HepG2 (cell line): ENCODE measurements around the gene IL11RA. TPM values are rescaled to one million over a fixed set of nuclear protein-coding genes. Genes with fewer than 3 reads are reported as not detected.

Experiments used
- CEBPG ChIP-seq: IDR thresholded peaks from 2 replicates; pipeline ENCODE4 v1.6.1; 2016
- ERF ChIP-seq: IDR thresholded peaks from 2 replicates; pipeline ENCODE4 v1.6.1; 2018; ENCODE audit warnings: missing biosample characterization, missing genetic modification reagents
- HOXA3 ChIP-seq: sonication (generic); formaldehyde crosslinking; IDR thresholded peaks from 2 replicates; pipeline ENCODE4 v1.5.0; 2020; ENCODE audit warnings: missing genetic modification reagents
- KMT2A ChIP-seq: sonication (generic); formaldehyde crosslinking; IDR thresholded peaks from 2 replicates; pipeline ENCODE4 v1.4.0; 2020; ENCODE audit warnings: missing genetic modification reagents
- MTF2 ChIP-seq: sonication (generic); formaldehyde crosslinking; IDR thresholded peaks from 2 replicates; pipeline ENCODE4 v1.5.0; 2020; ENCODE audit warnings: missing genetic modification reagents, borderline replicate concordance
- PHF8 ChIP-seq: sonication (generic); formaldehyde crosslinking; IDR thresholded peaks from 2 replicates; pipeline ENCODE4 v1.5.0; 2020; ENCODE audit warnings: missing genetic modification reagents
- SMAD3 ChIP-seq: sonication (generic); formaldehyde crosslinking; IDR thresholded peaks from 2 replicates; pipeline ENCODE4 v1.4.0; 2020; ENCODE audit warnings: missing genetic modification reagents
- YEATS4 ChIP-seq: sonication (generic); formaldehyde crosslinking; IDR thresholded peaks from 2 replicates; pipeline ENCODE4 v1.4.0; 2020; ENCODE audit warnings: missing genetic modification reagents, borderline replicate concordance
- ZBTB33 ChIP-seq: sonication (generic); formaldehyde crosslinking; IDR thresholded peaks from 2 replicates; pipeline ENCODE4 v1.4.0; 2020; ENCODE audit warnings: missing genetic modification reagents
- ZNF274 ChIP-seq: sonication (generic); formaldehyde crosslinking; IDR thresholded peaks from 2 replicates; pipeline ENCODE4 v1.5.1; 2020; ENCODE audit warnings: mild to moderate bottlenecking, missing genetic modification reagents
- ZNF350 ChIP-seq: sonication (generic); formaldehyde crosslinking; IDR thresholded peaks from 2 replicates; pipeline ENCODE4 v1.4.0; 2020; ENCODE audit warnings: mild to moderate bottlenecking, low read depth, missing genetic modification reagents, borderline replicate concordance
- ZSCAN25 ChIP-seq: sonication (generic); formaldehyde crosslinking; IDR thresholded peaks from 2 replicates; pipeline ENCODE4 v1.8.0; 2022; ENCODE audit warnings: mild to moderate bottlenecking, missing genetic modification reagents
- polyA plus RNA-seq, 8 experiments: library from polyadenylated mRNA; depleted of rRNA in 3 of 8; stranded (reverse) in 7 of 8; unstranded in 1 of 8; fragments of >200 nt; fragmentation: Illumina TruSeq in 4 of 8; extraction: Trizol in 4 of 8; gene quantifications; 2 replicates each; pipeline versions ENCODE4 v1.2.1 to v1.2.3, GENCODE V29; 2011 to 2016; ENCODE audit warnings: low read depth in 4 of 8, missing spikeins in 1 of 8, mixed read lengths in 1 of 8; ENCODE audit not compliant: insufficient read depth in 1 of 8
- total RNA-seq, 5 experiments: library from RNA; depleted of rRNA; stranded (reverse); fragments of >200 nt; fragmentation: Illumina TruSeq; extraction: Trizol; gene quantifications; 2 replicates each; pipeline ENCODE4 v1.2.3, GENCODE V29; 2016; ENCODE audit warnings: low read depth in 1 of 5
- TF ChIP-seq, protein P1 (sequence below): sonication (generic); formaldehyde crosslinking; IDR thresholded peaks from 2 replicates; pipeline ENCODE4 v1.5.1; 2020; ENCODE audit warnings: missing genetic modification reagents, mild to moderate bottlenecking, borderline replicate concordance
- TF ChIP-seq, protein P2 (sequence below): sonication (generic); formaldehyde crosslinking; IDR thresholded peaks from 2 replicates; pipeline ENCODE4 v1.8.1; 2023; ENCODE audit warnings: mild to moderate bottlenecking, missing genetic modification reagents
- TF ChIP-seq, protein P3 (sequence below): sonication (generic); formaldehyde crosslinking; IDR thresholded peaks from 2 replicates; pipeline ENCODE4 v1.9.0; 2022; ENCODE audit warnings: missing genetic modification reagents, mild to moderate bottlenecking, borderline replicate concordance
- TF ChIP-seq, protein P4 (sequence below): sonication (generic); formaldehyde crosslinking; IDR thresholded peaks from 2 replicates; pipeline ENCODE4 v1.4.0; 2020; ENCODE audit warnings: mild to moderate bottlenecking, missing genetic modification reagents
- TF ChIP-seq, protein P5 (sequence below): IDR thresholded peaks from 2 replicates; pipeline ENCODE4 v1.6.1; 2016; ENCODE audit warnings: missing compliant biosample characterization, missing genetic modification reagents, borderline replicate concordance
- TF ChIP-seq, protein P6 (sequence below): sonication (generic); formaldehyde crosslinking; IDR thresholded peaks from 2 replicates; pipeline ENCODE4 v1.4.0; 2020; ENCODE audit warnings: missing genetic modification reagents

IL11RA gene
- total and polyA plus RNA-seq, 2 of the 13 experiments (the other 11 are each of a cell fraction or from before 2014, with no cell fraction given) = 2.0 to 4.2 TPM

GRCh38 chr9:34611811-34612787 is 39.9 kb upstream of the IL11RA start, which contains the start of gene RPP25L (continued):
- TF ChIP-seq, protein P1, sequence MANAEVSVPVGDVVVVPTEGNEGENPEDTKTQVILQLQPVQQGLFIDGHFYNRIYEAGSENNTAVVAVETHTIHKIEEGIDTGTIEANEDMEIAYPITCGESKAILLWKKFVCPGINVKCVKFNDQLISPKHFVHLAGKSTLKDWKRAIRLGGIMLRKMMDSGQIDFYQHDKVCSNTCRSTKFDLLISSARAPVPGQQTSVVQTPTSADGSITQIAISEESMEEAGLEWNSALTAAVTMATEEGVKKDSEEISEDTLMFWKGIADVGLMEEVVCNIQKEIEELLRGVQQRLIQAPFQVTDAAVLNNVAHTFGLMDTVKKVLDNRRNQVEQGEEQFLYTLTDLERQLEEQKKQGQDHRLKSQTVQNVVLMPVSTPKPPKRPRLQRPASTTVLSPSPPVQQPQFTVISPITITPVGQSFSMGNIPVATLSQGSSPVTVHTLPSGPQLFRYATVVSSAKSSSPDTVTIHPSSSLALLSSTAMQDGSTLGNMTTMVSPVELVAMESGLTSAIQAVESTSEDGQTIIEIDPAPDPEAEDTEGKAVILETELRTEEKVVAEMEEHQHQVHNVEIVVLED = peak; percentile 76
- TF ChIP-seq YEATS4 (CRISPR knock-in tag) (peak; percentile 81), ZNF274 (CRISPR knock-in tag) (no peak; the same call in none of the 2 replicates), CEBPG (CRISPR knock-in tag) (no peak), ZBTB33 (CRISPR knock-in tag) (no peak), ZNF350 (CRISPR knock-in tag) (peak; percentile 26; the same call in 1 of the 2 replicates), ZSCAN25 (CRISPR knock-in tag) (no peak), KMT2A (peak; percentile 63), PHF8 (CRISPR knock-in tag) (peak; percentile 96), MTF2 (CRISPR knock-in tag) (no peak), ERF (CRISPR knock-in tag) (peak; percentile 60), SMAD3 (CRISPR knock-in tag) (0 out of 2 replicates have a peak, but pooled peaks have one; percentile 33), HOXA3 (CRISPR knock-in tag) (peak; percentile 42)
- TF ChIP-seq, protein P2, sequence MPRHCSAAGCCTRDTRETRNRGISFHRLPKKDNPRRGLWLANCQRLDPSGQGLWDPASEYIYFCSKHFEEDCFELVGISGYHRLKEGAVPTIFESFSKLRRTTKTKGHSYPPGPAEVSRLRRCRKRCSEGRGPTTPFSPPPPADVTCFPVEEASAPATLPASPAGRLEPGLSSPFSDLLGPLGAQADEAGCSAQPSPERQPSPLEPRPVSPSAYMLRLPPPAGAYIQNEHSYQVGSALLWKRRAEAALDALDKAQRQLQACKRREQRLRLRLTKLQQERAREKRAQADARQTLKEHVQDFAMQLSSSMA (CRISPR knock-in tag) = peak; percentile 78; the same call in 1 of the 2 replicates
- TF ChIP-seq, protein P3, sequence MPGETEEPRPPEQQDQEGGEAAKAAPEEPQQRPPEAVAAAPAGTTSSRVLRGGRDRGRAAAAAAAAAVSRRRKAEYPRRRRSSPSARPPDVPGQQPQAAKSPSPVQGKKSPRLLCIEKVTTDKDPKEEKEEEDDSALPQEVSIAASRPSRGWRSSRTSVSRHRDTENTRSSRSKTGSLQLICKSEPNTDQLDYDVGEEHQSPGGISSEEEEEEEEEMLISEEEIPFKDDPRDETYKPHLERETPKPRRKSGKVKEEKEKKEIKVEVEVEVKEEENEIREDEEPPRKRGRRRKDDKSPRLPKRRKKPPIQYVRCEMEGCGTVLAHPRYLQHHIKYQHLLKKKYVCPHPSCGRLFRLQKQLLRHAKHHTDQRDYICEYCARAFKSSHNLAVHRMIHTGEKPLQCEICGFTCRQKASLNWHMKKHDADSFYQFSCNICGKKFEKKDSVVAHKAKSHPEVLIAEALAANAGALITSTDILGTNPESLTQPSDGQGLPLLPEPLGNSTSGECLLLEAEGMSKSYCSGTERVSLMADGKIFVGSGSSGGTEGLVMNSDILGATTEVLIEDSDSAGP (CRISPR knock-in tag) = no peak; the same call in none of the 2 replicates
- TF ChIP-seq, protein P4, sequence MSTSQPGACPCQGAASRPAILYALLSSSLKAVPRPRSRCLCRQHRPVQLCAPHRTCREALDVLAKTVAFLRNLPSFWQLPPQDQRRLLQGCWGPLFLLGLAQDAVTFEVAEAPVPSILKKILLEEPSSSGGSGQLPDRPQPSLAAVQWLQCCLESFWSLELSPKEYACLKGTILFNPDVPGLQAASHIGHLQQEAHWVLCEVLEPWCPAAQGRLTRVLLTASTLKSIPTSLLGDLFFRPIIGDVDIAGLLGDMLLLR (CRISPR knock-in tag) = no peak
- TF ChIP-seq, protein P5, sequence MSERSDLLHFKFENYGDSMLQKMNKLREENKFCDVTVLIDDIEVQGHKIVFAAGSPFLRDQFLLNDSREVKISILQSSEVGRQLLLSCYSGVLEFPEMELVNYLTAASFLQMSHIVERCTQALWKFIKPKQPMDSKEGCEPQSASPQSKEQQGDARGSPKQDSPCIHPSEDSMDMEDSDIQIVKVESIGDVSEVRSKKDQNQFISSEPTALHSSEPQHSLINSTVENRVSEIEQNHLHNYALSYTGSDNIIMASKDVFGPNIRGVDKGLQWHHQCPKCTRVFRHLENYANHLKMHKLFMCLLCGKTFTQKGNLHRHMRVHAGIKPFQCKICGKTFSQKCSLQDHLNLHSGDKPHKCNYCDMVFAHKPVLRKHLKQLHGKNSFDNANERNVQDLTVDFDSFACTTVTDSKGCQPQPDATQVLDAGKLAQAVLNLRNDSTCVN (CRISPR knock-in tag) = peak; percentile 49
- TF ChIP-seq, protein P6, sequence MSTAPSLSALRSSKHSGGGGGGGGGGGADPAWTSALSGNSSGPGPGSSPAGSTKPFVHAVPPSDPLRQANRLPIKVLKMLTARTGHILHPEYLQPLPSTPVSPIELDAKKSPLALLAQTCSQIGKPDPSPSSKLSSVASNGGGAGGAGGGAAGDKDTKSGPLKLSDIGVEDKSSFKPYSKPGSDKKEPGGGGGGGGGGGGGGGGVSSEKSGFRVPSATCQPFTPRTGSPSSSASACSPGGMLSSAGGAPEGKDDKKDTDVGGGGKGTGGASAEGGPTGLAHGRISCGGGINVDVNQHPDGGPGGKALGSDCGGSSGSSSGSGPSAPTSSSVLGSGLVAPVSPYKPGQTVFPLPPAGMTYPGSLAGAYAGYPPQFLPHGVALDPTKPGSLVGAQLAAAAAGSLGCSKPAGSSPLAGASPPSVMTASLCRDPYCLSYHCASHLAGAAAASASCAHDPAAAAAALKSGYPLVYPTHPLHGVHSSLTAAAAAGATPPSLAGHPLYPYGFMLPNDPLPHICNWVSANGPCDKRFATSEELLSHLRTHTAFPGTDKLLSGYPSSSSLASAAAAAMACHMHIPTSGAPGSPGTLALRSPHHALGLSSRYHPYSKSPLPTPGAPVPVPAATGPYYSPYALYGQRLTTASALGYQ (CRISPR knock-in tag) = no peak
